ENCODE results near the gene RALY. TPM values are rescaled to one million over a fixed set of nuclear protein-coding genes. Genes with fewer than 3 reads are reported as not detected.

Gene RALY
- total and polyA plus RNA-seq, 3 donors from 2014 or later = 184 to 247 (median 224) TPM

DNA sequence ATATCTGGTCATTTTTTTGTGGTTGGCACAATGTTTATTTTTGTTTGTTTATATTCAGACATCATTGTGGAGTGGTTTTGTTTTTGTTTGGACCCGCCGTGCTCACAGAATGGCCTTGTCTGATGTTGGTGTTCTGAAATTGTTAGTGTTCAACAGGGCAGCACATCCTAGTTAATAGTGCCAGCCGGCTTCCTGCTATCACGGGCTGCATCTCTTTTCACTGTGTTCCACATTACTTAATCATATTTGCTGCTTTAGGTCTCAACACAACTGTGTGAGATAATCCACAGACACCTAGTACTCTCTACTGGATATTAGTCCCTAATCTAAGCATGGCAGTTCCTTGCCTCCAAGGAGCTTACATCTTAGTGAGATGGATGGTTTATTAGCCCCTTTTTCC, 121.1 kb downstream of the RALY start:
- peaks cover 12% of the 10 kb centered on the region for H3K4me1 ChIP-seq

DNA sequence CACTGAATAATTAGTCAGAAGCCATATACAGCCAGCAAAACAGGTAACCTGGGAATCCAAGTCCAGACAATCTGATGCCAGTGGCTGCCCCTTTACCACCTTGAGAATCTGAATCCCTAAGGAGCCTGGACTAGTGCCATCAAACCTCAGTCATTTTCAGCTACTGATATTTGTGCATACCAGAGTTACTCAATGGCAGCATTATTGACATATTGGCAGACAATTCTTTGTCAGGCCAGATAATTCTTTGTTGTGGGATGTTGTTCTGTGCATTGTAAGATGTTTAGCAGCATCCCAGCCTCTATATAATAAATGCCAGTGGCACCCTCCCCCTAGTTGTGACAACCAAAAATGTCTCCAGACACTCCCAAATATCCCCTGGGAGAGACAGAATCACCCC, 121.5 kb downstream of the RALY start:
- H3K4me1 ChIP-seq = peaks cover 9% of the 10 kb centered on the region
- TF ChIP-seq, protein P1, sequence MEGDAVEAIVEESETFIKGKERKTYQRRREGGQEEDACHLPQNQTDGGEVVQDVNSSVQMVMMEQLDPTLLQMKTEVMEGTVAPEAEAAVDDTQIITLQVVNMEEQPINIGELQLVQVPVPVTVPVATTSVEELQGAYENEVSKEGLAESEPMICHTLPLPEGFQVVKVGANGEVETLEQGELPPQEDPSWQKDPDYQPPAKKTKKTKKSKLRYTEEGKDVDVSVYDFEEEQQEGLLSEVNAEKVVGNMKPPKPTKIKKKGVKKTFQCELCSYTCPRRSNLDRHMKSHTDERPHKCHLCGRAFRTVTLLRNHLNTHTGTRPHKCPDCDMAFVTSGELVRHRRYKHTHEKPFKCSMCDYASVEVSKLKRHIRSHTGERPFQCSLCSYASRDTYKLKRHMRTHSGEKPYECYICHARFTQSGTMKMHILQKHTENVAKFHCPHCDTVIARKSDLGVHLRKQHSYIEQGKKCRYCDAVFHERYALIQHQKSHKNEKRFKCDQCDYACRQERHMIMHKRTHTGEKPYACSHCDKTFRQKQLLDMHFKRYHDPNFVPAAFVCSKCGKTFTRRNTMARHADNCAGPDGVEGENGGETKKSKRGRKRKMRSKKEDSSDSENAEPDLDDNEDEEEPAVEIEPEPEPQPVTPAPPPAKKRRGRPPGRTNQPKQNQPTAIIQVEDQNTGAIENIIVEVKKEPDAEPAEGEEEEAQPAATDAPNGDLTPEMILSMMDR (IDR thresholded peaks at IDR 0.05) = no peak
- TF ChIP-seq POLR2A (IDR thresholded peaks at IDR 0.05) = no peak
- H3K9me3 ChIP-seq = no peaks in the 10 kb centered on the region
- H3K36me3 ChIP-seq (ENCODE audit: low read depth, missing control alignments) = no peaks in the 10 kb centered on the region
- H3K4me3 ChIP-seq = no peak overlapping the region
- H3K27ac ChIP-seq = no peak overlapping the region
- H3K27me3 ChIP-seq = no peaks in the 10 kb centered on the region
- no peak for DNase-seq
- intact Hi-C loops (cut with DNase I; ENCODE audit: low total_unique reads) = no loop called here

More for the DNA sequence above, 121.1 kb downstream of the RALY start:
- TF ChIP-seq POLR2A (IDR thresholded peaks at IDR 0.05) = no peak
- TF ChIP-seq, protein P1 (IDR thresholded peaks at IDR 0.05) = no peak
- no peak for DNase-seq
- Histone ChIP-seq H3K27me3 (no peaks in the 10 kb centered on the region), H3K9me3 (no peaks in the 10 kb centered on the region), H3K27ac (no peak overlapping the region), H3K36me3 (ENCODE audit: low read depth, missing control alignments) (no peaks in the 10 kb centered on the region), H3K4me3 (no peak overlapping the region)
- 83 to 86% methylated on average over 4 of the region's 4 CpGs for WGBS, 2 donors
- intact Hi-C loops (cut with DNase I; ENCODE audit: low total_unique reads) = no loop called here

DNA sequence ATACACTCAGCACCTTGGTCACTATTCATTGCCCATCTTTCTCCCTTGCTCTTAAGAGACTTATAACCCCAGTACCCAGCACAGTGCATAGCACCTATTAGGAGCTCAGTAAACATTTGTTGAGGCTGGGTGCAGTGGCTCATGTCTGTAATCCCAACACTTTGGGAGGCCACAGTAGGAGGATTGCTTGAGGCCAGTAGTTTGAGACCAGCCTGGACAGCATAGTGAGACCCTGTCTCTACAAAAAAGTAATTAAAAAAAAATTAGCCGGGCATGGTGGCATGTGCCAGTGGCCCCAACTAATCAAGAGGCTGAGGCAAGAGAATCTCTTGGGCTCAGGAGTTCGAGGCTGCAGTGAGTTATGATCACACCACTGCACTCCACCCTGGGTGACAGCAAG, 126.5 kb downstream of the RALY start:
- WGBS, 2 donors = 81 to 90% methylated on average over 2 of the region's 2 CpGs
- no peak overlapping the region for H3K27ac ChIP-seq
- TF ChIP-seq, protein P1 (IDR thresholded peaks at IDR 0.05) = no peak
- no peak for TF ChIP-seq POLR2A (IDR thresholded peaks at IDR 0.05)
- no peak overlapping the region for H3K4me3 ChIP-seq
- no peak for DNase-seq
- H3K9me3 ChIP-seq = no peaks in the 10 kb centered on the region
- no peaks in the 10 kb centered on the region for H3K36me3 ChIP-seq (ENCODE audit: low read depth, missing control alignments)
- H3K4me1 ChIP-seq = no peaks in the 10 kb centered on the region
- intact Hi-C loops (cut with DNase I; ENCODE audit: low total_unique reads) = no loop called here
- no peaks in the 10 kb centered on the region for H3K27me3 ChIP-seq

DNA sequence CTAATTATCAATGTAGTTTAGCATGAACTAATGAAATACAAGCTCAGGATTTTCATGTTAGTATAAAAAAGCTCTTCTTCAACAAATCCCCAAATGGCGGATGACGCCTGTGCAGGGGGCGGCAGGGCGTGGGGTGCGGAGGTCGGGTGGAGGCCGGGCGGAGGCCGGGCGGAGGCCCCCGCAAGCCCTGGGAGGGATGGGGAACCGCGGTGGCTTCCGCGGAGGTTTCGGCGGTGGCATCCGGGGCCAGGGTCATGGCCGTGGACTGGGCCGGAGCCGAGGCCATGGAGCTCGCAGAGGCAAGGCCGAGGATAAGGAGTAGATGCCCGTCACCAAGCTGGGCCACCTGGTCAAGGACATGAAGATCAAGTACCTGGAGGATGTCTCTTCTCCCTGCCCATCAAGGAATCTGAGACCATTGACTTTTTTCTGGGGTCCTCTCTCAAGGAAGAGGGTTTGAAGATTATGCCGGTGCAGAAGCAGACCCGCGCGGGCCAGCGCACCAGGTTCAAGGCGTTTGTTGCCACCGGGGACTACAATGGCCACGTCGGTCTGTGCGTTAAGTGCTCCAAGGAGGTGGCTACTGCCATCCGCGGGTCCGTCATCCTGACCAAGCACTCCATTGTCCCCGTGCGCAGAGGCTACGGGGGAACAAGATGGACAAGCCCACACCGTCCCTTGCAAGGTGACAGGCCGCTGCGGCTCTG, 128.7 kb downstream of the RALY start:
- TF ChIP-seq, protein P1 (IDR thresholded peaks at IDR 0.05) = no peak
- TF ChIP-seq POLR2A (IDR thresholded peaks at IDR 0.05) = no peak
- H3K27me3 ChIP-seq = no peaks in the 10 kb centered on the region
- H3K4me1 ChIP-seq = no peaks in the 10 kb centered on the region
- no peaks in the 10 kb centered on the region for H3K9me3 ChIP-seq
- 78 to 82% methylated on average over 17 to 43 of the region's 43 CpGs for WGBS, 2 donors
- intact Hi-C loops (cut with DNase I; ENCODE audit: low total_unique reads) = no loop called here
- no peaks in the 10 kb centered on the region for H3K36me3 ChIP-seq (ENCODE audit: low read depth, missing control alignments)
- no peak overlapping the region for H3K27ac ChIP-seq
- DNase-seq = no peak
- no peak overlapping the region for H3K4me3 ChIP-seq

DNA sequence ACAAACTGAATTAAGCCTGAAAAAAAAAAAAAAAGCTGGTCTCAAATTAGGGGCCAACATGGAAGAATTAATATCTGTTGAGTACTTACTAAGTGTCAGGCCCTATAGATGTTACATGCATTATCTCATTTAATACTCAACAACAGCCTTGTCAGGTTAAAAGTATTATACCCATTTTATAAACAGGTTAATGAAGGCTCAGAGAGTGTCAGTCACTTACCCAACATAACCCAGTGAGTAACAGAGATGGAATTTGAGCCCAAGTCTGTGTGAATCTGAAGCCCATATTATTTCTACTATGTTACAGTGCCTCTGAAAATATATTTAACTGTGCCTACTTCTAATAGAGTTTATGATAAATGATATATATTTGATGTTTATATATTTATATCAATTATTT, 129.6 kb downstream of the RALY start:
- no peak for DNase-seq
- H3K27me3 ChIP-seq = no peaks in the 10 kb centered on the region
- H3K36me3 ChIP-seq (ENCODE audit: low read depth, missing control alignments) = no peaks in the 10 kb centered on the region
- TF ChIP-seq, protein P1 (IDR thresholded peaks at IDR 0.05) = no peak
- no peak for TF ChIP-seq POLR2A (IDR thresholded peaks at IDR 0.05)
- no peaks in the 10 kb centered on the region for H3K9me3 ChIP-seq
- peaks cover 7% of the 10 kb centered on the region for H3K4me1 ChIP-seq
- intact Hi-C loops (cut with DNase I; ENCODE audit: low total_unique reads) = no loop called here
- no peak overlapping the region for H3K27ac ChIP-seq
- no peak overlapping the region for H3K4me3 ChIP-seq

All from testis (tissue), 3 donors.